Central memory CD8-positive, alpha-beta T cell (primary cell): Measurements from ENCODE around the gene LGALS1.
A peak's percentile ranks its signal among the peaks of the same experiment; 100 is the strongest.

Experiments used
- ATAC-seq: fragments of 150-1000 bp; cut with Tn5 transposase; replicated peaks from 2 replicates; pipeline ENCODE4 v1.10.0; 2022; ENCODE audit warnings: mild to moderate bottlenecking, moderate FRiP score, moderate number of reproducible peaks; ENCODE audit not compliant: poor library complexity, severe bottlenecking; ENCODE audit errors: extremely low read depth
- DNase-seq, 2 donors: peaks; one replicate each; pipeline ENCODE4 v3.0.0; 2021; ENCODE audit warnings: low spot score in 2 of 2
- H3K27ac Mint-ChIP-seq: one replicate; pipeline ENCODE4 v1.8.0; 2022; ENCODE audit warnings: low read depth, mild to moderate bottlenecking, moderate library complexity, mixed read lengths
- H3K27me3 Mint-ChIP-seq: one replicate; pipeline ENCODE4 v1.8.0; 2022; ENCODE audit warnings: mixed read lengths
- H3K36me3 Mint-ChIP-seq: one replicate; pipeline ENCODE4 v1.8.0; 2022; ENCODE audit warnings: mild to moderate bottlenecking, moderate library complexity, mixed read lengths; ENCODE audit not compliant: insufficient read depth
- H3K4me1 Mint-ChIP-seq: one replicate; pipeline ENCODE4 v1.8.0; 2022; ENCODE audit warnings: mixed read lengths
- H3K4me3 Mint-ChIP-seq: one replicate; pipeline ENCODE4 v1.8.0; 2022; ENCODE audit warnings: mild to moderate bottlenecking, moderate library complexity, mixed read lengths
- H3K9me3 Mint-ChIP-seq: one replicate; pipeline ENCODE4 v1.8.0; 2022; ENCODE audit warnings: mixed read lengths

Gene LGALS1

DNA sequence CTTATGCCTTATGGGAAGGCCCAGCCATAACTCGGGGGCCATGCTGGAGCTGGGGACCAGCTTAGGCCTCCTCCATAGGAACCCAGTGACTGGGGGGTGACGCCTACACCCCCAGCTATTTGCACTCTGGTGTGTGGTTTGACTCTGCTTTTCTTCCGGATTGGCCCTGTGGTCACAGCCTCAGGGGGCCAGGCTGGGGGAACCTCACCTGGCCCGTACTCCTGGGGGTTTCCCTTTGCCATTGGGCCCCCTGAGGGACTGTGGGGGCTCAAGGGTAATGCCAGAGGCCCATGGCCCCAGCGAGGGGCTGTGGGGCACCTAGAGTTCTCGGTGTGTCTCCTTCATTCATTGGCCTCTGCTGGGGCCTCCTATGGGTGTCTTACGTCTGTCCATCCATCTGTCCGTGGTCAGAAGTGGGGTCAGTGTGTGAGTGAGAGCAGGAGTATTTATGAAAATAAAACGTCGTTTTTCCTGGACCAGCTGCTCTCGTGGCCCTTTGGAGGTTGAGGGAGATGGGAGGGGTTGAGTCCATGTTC is 42.3 kb upstream of the LGALS1 start:
- Mint-ChIP-seq H3K27me3 (no peaks in the 10 kb centered on the region), H3K36me3 (peaks cover 15% of the 10 kb centered on the region), H3K27ac (peak overlapping the region; percentile 88), H3K4me3 (peak overlapping the region; percentile 77), H3K4me1 (peaks cover 70% of the 10 kb centered on the region), H3K9me3 (no peaks in the 10 kb centered on the region)
- DNase-seq (peak in 1 of 2 donors; percentile 56), ATAC-seq (peak; percentile 76)

DNA sequence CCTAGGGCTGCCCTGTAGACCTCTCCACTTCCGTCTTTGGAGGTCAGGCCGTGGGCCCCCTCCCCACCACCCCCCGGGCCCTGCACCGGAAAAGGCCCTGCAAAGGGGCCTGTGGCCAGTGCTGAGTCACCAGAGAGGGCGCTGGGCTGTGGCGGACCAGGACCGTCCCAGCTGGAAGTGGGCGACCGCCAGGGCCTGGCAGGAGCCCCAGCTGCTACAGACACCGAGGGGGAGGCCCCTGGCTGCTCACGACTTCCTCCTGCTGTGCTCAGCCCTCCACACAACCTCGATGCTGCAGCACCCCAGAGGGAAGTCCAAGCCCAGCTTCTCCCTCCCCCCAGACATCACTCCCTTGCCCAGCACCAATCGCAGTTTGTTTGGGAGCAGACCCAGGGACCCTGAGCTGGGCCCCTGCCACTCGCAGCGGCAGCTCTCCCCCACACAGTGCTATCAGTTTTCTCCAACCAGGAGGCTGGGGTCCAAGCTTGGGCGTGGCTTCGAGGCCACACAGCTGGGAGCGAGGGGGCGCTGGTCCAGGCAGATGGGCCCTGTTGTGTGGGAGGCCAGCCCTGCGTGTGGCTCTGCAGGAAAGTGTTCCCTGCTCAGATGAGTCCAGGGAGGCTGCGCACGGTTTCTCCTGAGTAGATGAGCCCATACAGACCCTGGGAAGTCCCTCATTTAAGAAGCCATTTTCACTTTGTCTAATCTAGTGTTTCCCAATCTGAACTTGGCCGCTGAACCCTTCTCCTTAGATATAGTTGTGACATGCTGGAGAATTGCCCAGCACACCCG is 41.6 kb upstream of the LGALS1 start:
- Mint-ChIP-seq H3K36me3 (peaks cover 15% of the 10 kb centered on the region), H3K4me1 (peaks cover 70% of the 10 kb centered on the region), H3K27ac (peak overlapping the region; percentile 88), H3K27me3 (no peaks in the 10 kb centered on the region), H3K4me3 (peak overlapping the region; percentile 77), H3K9me3 (no peaks in the 10 kb centered on the region)
- DNase-seq (peak in 1 of 2 donors; percentile 46), ATAC-seq (peak; percentile 71)

DNA sequence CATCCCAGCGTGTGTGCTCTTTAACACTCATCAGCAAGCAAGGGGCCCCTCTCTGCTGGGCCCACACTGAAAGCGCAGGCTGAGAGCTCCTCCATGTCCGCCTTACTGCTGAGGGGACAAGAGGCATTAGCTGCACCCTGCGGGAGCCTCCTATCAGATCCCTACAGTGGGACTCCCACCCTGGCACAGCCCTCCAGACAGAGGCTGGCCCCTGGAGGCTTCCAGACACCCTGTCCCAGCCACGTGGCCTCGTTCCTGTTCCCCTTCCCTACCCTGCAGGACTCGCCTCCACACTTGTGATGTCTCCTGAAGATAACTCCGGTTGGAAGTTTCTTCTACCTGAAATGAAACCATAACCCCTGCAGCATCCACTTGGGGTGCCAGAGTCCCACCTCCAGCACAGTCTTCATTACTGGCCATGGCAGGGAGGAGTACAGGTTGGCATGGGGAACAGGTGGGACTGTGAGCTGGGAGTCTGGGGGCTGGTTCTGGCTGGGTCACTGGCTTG is 41.0 kb upstream of the LGALS1 start:
- peaks cover 13% of the 10 kb centered on the region for H3K36me3 Mint-ChIP-seq
- H3K9me3 Mint-ChIP-seq, result no peaks in the 10 kb centered on the region
- ATAC-seq, result no peak
- H3K4me1 Mint-ChIP-seq, result peaks cover 66% of the 10 kb centered on the region
- no peak for DNase-seq
- H3K27me3 Mint-ChIP-seq, result no peaks in the 10 kb centered on the region
- peak overlapping the region; percentile 77 for H3K4me3 Mint-ChIP-seq
- peak overlapping the region; percentile 88 for H3K27ac Mint-ChIP-seq

GRCh38 chr22:37635157-37635556 is 40.3 kb upstream of the LGALS1 start:
- Mint-ChIP-seq H3K36me3 (peaks cover 15% of the 10 kb centered on the region), H3K4me3 (peak overlapping the region; percentile 77), H3K9me3 (no peaks in the 10 kb centered on the region), H3K4me1 (peaks cover 68% of the 10 kb centered on the region), H3K27me3 (no peaks in the 10 kb centered on the region), H3K27ac (peak overlapping the region; percentile 88)
- no peak for DNase-seq
- no peak for ATAC-seq

- ATAC-seq (no peak), DNase-seq (no peak)
- H3K4me1 Mint-ChIP-seq, result peaks cover 71% of the 10 kb centered on the region
- H3K27me3 Mint-ChIP-seq, result no peaks in the 10 kb centered on the region
- H3K4me3 Mint-ChIP-seq, result peak overlapping the region; percentile 99
- peak overlapping the region; percentile 77 for H3K27ac Mint-ChIP-seq
- H3K9me3 Mint-ChIP-seq, result no peaks in the 10 kb centered on the region
- H3K36me3 Mint-ChIP-seq, result peaks cover 21% of the 10 kb centered on the region
Observed at GRCh38 chr22:37636186-37636948, 39.1 kb upstream of the LGALS1 start.

DNA sequence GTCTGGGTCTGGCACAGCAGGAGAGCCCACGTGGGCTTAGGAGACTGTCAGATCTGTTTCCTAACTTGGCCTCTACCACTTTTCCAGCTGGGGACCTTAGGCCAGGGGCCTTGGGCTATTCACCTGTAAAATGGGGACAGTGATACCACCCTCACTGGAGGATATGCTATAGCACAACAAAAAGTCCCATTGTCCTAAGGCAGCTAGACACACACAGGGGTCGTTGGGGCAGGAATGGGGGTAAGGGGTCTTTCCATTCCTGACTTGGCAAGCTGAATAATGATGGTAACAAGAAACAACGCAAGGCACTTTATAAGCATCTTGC is 38.5 kb upstream of the LGALS1 start:
- ATAC-seq (no peak), DNase-seq (no peak)
- peak overlapping the region; percentile 99 for H3K4me3 Mint-ChIP-seq
- H3K36me3 Mint-ChIP-seq, result peaks cover 26% of the 10 kb centered on the region
- H3K27ac Mint-ChIP-seq, result peak overlapping the region; percentile 77
- peaks cover 68% of the 10 kb centered on the region for H3K4me1 Mint-ChIP-seq
- H3K9me3 Mint-ChIP-seq, result no peaks in the 10 kb centered on the region
- no peaks in the 10 kb centered on the region for H3K27me3 Mint-ChIP-seq

DNA sequence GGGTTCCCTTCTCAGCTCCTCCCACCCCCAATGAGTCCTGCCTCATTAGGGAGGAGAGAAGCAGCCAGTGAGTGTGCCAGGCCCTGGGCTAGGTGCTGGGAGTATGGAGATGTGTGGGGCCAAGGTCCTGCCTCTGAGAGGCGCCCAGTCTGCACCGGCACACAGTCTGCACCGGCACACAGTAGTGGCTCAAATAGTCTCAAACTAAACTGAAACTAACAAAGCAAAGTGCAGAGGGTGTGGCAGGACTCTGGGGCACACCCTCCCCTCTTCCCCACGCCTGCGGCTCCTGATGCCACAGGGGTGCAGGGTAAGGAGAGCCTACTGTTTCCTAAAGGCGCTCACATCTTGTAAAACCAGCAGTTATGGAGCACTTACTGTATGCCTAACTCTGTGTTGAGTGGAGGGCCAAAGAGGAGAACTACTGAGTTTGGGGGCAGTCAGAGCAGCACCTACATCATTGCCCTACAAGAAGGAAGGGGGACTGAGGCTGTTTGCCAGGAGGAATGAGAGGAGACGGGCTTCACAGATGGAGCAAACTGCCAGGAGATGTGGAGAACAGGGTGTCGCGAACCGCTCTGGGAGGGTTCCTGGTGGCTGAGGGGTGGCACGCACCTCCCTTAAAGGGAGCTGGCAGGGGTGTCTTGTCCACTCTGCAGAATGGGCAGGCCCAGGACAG is 36.9 kb upstream of the LGALS1 start:
- Mint-ChIP-seq H3K4me3 (peak overlapping the region; percentile 99), H3K9me3 (no peaks in the 10 kb centered on the region), H3K27me3 (no peaks in the 10 kb centered on the region), H3K27ac (peak overlapping the region; percentile 78), H3K36me3 (peaks cover 33% of the 10 kb centered on the region), H3K4me1 (peaks cover 68% of the 10 kb centered on the region)
- peak; percentile 37 for ATAC-seq
- DNase-seq, result no peak

GRCh38 chr22:37639070-37639760 is 36.2 kb upstream of the LGALS1 start, which contains the start of gene SH3BP1:
Gene SH3BP1 (plus strand): TSS chr22:37639669. CDS start chr22:37639788, 119 bp downstream.
- ATAC-seq (peak; percentile 35), DNase-seq (no peak)
- Mint-ChIP-seq H3K27ac (peak within 1 kb of the TSS; percentile 89), H3K4me1 (peaks cover 65% of the 10 kb centered on the region), H3K27me3 (no peaks in the 10 kb centered on the region), H3K36me3 (peaks cover 34% of the 10 kb centered on the region), H3K4me3 (peak within 1 kb of the TSS; percentile 99), H3K9me3 (no peaks in the 10 kb centered on the region)

DNA sequence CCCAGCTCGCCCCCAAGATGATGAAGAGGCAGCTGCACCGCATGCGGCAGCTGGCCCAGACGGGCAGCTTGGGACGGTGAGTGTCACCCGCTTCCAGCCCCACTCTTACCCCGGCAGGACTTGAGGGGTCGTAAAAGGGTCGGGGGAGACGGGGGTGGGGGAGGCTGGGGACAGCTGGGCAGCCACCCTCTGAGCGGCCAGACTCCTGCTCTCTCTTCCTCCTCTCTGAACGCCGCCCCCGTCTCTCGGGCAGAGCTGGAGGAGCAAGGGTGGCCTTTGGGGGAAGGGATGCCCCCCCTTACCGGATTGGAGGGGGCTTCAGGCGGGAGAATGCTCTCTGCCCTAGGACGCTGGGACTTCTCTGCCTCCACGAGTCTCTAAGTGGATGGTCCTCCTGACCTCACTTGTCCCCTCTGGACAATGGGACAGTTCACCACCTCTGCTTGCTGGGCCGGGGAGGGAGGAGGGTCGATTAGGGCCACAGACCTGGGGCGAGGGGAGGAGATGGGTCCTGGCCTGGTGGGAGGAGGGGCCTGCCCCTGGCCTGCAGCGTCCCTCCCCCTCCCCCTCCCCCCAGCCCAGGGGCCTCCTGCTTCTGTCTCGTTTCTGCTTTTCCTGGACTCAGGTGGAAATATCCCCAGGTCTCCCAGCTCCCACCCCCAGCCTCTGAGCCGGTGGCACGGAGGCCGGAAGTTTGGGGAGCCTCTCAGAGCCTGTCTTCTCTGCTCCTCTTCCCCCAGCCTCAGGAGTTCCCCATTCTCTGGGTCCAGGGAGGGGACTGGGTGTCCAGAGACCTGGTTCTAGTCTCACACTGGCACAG is 35.5 kb upstream of the LGALS1 start:
- DNase-seq (no peak), ATAC-seq (peak; percentile 11)
- H3K36me3 Mint-ChIP-seq, result peaks cover 38% of the 10 kb centered on the region
- peak overlapping the region; percentile 89 for H3K27ac Mint-ChIP-seq
- H3K9me3 Mint-ChIP-seq, result no peaks in the 10 kb centered on the region
- H3K4me1 Mint-ChIP-seq, result peaks cover 58% of the 10 kb centered on the region
- H3K27me3 Mint-ChIP-seq, result no peaks in the 10 kb centered on the region
- H3K4me3 Mint-ChIP-seq, result peak overlapping the region; percentile 99

GRCh38 chr22:37640591-37641560 is 34.6 kb upstream of the LGALS1 start:
- H3K4me1 Mint-ChIP-seq, result peaks cover 57% of the 10 kb centered on the region
- H3K27me3 Mint-ChIP-seq, result no peaks in the 10 kb centered on the region
- ATAC-seq (no peak), DNase-seq (no peak)
- H3K27ac Mint-ChIP-seq, result peak overlapping the region; percentile 89
- no peaks in the 10 kb centered on the region for H3K9me3 Mint-ChIP-seq
- H3K36me3 Mint-ChIP-seq, result peaks cover 46% of the 10 kb centered on the region
- peak overlapping the region; percentile 99 for H3K4me3 Mint-ChIP-seq
